Gastroesophageal sphincter (tissue), 4 donors: Measurements from ENCODE around the gene CD28. TPM values are rescaled to one million over a fixed set of nuclear protein-coding genes. Genes with fewer than 3 reads are reported as not detected.

Source experiments
- ATAC-seq: fragments of 150-250 bp; one replicate; pipeline ENCODE4 v1.9.1; 2016; ENCODE audit warnings: mild to moderate bottlenecking, moderate library complexity
- H3K27ac ChIP-seq, 4 donors: fragments of 200-600 bp; sonication (generic) in 3 of 4; 1 replicate in 3 of 4; 2 replicates in 1 of 4; pipeline ENCODE4 v1.5.1; 2016 to 2019
- H3K27me3 ChIP-seq: fragments of 200-600 bp; sonication (generic); one replicate; pipeline ENCODE4 v1.5.1; 2019
- H3K36me3 ChIP-seq, 2 donors: fragments of 200-600 bp; sonication (generic); one replicate each; pipeline ENCODE4 v1.5.1; 2019; ENCODE audit warnings: control low read depth in 1 of 2
- H3K4me1 ChIP-seq, 3 donors: fragments of 200-600 bp; sonication (generic); 1 replicate in 2 of 3; 2 replicates in 1 of 3; pipeline ENCODE4 v1.5.1; 2016 to 2019; ENCODE audit warnings: control low read depth in 2 of 3
- H3K4me3 ChIP-seq, 2 donors: fragments of 200-600 bp; sonication (generic); one replicate each; pipeline ENCODE4 v1.5.1; 2019; ENCODE audit warnings: mild to moderate bottlenecking in 1 of 2, moderate library complexity in 1 of 2
- H3K9me3 ChIP-seq, 3 donors: fragments of 200-600 bp; sonication (generic); one replicate each; pipeline ENCODE4 v1.5.1; 2017 to 2019; ENCODE audit warnings: control low read depth in 2 of 3
- CTCF ChIP-seq, 4 experiments: fragments of 200-600 bp in 2 of 4; fragments of 450-650 bp in 2 of 4; sonication (generic) in 1 of 4; IDR thresholded peaks; one replicate each; pipeline ENCODE4 v1.5.1; 2017 to 2019; ENCODE audit warnings: antibody characterized with exemption in 4 of 4, mild to moderate bottlenecking in 2 of 4, moderate library complexity in 2 of 4
- EP300 ChIP-seq: sonication (generic); formaldehyde crosslinking; IDR thresholded peaks from one replicate; pipeline ENCODE4 v1.6.1; 2017; ENCODE audit warnings: antibody characterized with exemption, mild to moderate bottlenecking
- POLR2A ChIP-seq, 2 donors: fragments of 450-650 bp; IDR thresholded peaks; one replicate each; pipeline ENCODE4 v1.6.1; 2017; ENCODE audit warnings: antibody characterized with exemption in 2 of 2, mild to moderate bottlenecking in 2 of 2, moderate library complexity in 1 of 2
- POLR2AphosphoS5 ChIP-seq: sonication (generic); formaldehyde crosslinking; IDR thresholded peaks from one replicate; pipeline ENCODE4 v1.6.1; 2017; ENCODE audit warnings: antibody characterized with exemption
- WGBS, 2 donors: methylation state at CpG; one replicate each; pipeline ENCODE4 v1.1.5; 2018; ENCODE audit warnings: low coverage in 1 of 2; 5-methylcytosine and 5-hydroxymethylcytosine counted together
- total RNA-seq, 4 donors: library from RNA; depleted of rRNA; stranded (reverse); fragments of >200 nt; gene quantifications; one replicate each; pipeline ENCODE4 v1.1.0, GENCODE V29; 2016

Gene CD28
- total RNA-seq, 4 donors from 2014 or later: 0.19 to 2.3 (median 1.4) TPM

- H3K27me3 ChIP-seq: no peaks in the 10 kb centered on the region
- H3K9me3 ChIP-seq: no peaks in the 10 kb centered on the region
- TF ChIP-seq CTCF (IDR thresholded peaks at IDR 0.05): no peak
- no peak for TF ChIP-seq EP300
- TF ChIP-seq POLR2A (IDR thresholded peaks at IDR 0.05): no peak
- no peak for TF ChIP-seq POLR2AphosphoS5
- peaks cover 0 to 8% (median 0%) of the 10 kb centered on the region in 3 donors for H3K4me1 ChIP-seq
- no peak for ATAC-seq
- no peak overlapping the region for H3K27ac ChIP-seq
- no peak overlapping the region for H3K4me3 ChIP-seq
- H3K36me3 ChIP-seq: no peaks in the 10 kb centered on the region
- 94 to 100% methylated on average over 1 of the region's 1 CpG for WGBS, 2 donors
Observed at GRCh38 chr2:203741566-203741965, 35.1 kb downstream of the CD28 start.

GRCh38 chr2:203743441-203743981 lies 37.1 kb downstream of the CD28 start:
- WGBS, 2 donors: 38 to 100% methylated on average over 2 of the region's 2 CpGs
- Histone ChIP-seq H3K9me3 (no peaks in the 10 kb centered on the region), H3K27me3 (no peaks in the 10 kb centered on the region), H3K27ac (no peak overlapping the region), H3K4me1 (peaks cover 0 to 8% (median 0%) of the 10 kb centered on the region in 3 donors), H3K36me3 (no peaks in the 10 kb centered on the region), H3K4me3 (no peak overlapping the region)
- peak; percentile 36 for ATAC-seq
- TF ChIP-seq POLR2A (IDR thresholded peaks at IDR 0.05): no peak
- TF ChIP-seq EP300: no peak
- peak; percentile 84 for TF ChIP-seq POLR2AphosphoS5
- no peak for TF ChIP-seq CTCF (IDR thresholded peaks at IDR 0.05)

GRCh38 chr2:203744091-203744490 lies 37.7 kb downstream of the CD28 start:
- Histone ChIP-seq H3K36me3 (no peaks in the 10 kb centered on the region), H3K4me1 (peaks cover 0 to 8% (median 0%) of the 10 kb centered on the region in 3 donors), H3K9me3 (no peaks in the 10 kb centered on the region), H3K27ac (no peak overlapping the region), H3K4me3 (no peak overlapping the region), H3K27me3 (no peaks in the 10 kb centered on the region)
- no peak for ATAC-seq
- TF ChIP-seq EP300 (no peak), POLR2A (IDR thresholded peaks at IDR 0.05) (no peak), CTCF (IDR thresholded peaks at IDR 0.05) (no peak), POLR2AphosphoS5 (no peak)
- WGBS, 2 donors: 92 to 94% methylated on average over 4 of the region's 4 CpGs

- Histone ChIP-seq H3K4me1 (peaks cover 0 to 8% (median 0%) of the 10 kb centered on the region in 3 donors), H3K36me3 (no peaks in the 10 kb centered on the region), H3K27ac (no peak overlapping the region), H3K27me3 (no peaks in the 10 kb centered on the region), H3K9me3 (no peaks in the 10 kb centered on the region), H3K4me3 (no peak overlapping the region)
- WGBS, 2 donors: 96 to 100% methylated on average over 1 of the region's 1 CpG
- no peak for TF ChIP-seq POLR2A (IDR thresholded peaks at IDR 0.05)
- TF ChIP-seq CTCF (IDR thresholded peaks at IDR 0.05): no peak
- no peak for TF ChIP-seq EP300
- TF ChIP-seq POLR2AphosphoS5: no peak
- ATAC-seq: no peak
Observed at GRCh38 chr2:203745267-203745666, 38.8 kb downstream of the CD28 start.

GRCh38 chr2:203748331-203749126 lies 42.1 kb downstream of the CD28 start:
- Histone ChIP-seq H3K27ac (no peak overlapping the region), H3K27me3 (no peaks in the 10 kb centered on the region), H3K4me1 (peaks cover 0 to 7% (median 0%) of the 10 kb centered on the region in 3 donors), H3K9me3 (no peaks in the 10 kb centered on the region), H3K36me3 (no peaks in the 10 kb centered on the region), H3K4me3 (no peak overlapping the region)
- TF ChIP-seq POLR2A (IDR thresholded peaks at IDR 0.05): no peak
- no peak for TF ChIP-seq CTCF (IDR thresholded peaks at IDR 0.05)
- TF ChIP-seq POLR2AphosphoS5: no peak
- TF ChIP-seq EP300: no peak
- ATAC-seq: no peak
- 86% methylated on average over 3 to 4 of the region's 4 CpGs for WGBS, 2 donors
